IgD-negative memory B cell (primary cell): Measurements from ENCODE around the gene WDFY2. TPM values are rescaled to one million over a fixed set of nuclear protein-coding genes. Genes with fewer than 3 reads are reported as not detected.
A peak's percentile ranks its signal among the peaks of the same experiment; 100 is the strongest.
"Not testable (repeated sequence)": the region's sequence is repeated elsewhere in the genome, so short reads cannot be mapped to it uniquely, and the experiment has no call there.

Source experiments
- H3K27ac Mint-ChIP-seq, 3 donors: one replicate each; pipeline ENCODE4 v1.8.0; 2020 to 2022; ENCODE audit warnings: mild to moderate bottlenecking in 3 of 3, mixed read lengths in 3 of 3, moderate library complexity in 1 of 3
- H3K27me3 Mint-ChIP-seq: one replicate; pipeline ENCODE4 v1.8.0; 2021; ENCODE audit warnings: mixed read lengths
- H3K36me3 Mint-ChIP-seq: one replicate; pipeline ENCODE4 v1.8.0; 2020; ENCODE audit warnings: mild to moderate bottlenecking, mixed read lengths
- H3K4me1 Mint-ChIP-seq, 3 donors: one replicate each; pipeline ENCODE4 v1.8.0; 2020 to 2022; ENCODE audit warnings: mixed read lengths in 3 of 3, mild to moderate bottlenecking in 1 of 3
- H3K4me3 Mint-ChIP-seq, 4 donors: one replicate each; pipeline ENCODE4 v1.8.0; 2020 to 2022; ENCODE audit warnings: mild to moderate bottlenecking in 4 of 4, mixed read lengths in 4 of 4, moderate library complexity in 3 of 4
- H3K9me3 Mint-ChIP-seq, 3 donors: one replicate each; pipeline ENCODE4 v1.8.0; 2020 to 2021; ENCODE audit warnings: mixed read lengths in 3 of 3, mild to moderate bottlenecking in 1 of 3
- polyA plus RNA-seq: library from polyadenylated mRNA; unstranded; fragments of 300-500 nt; fragmentation: Illumina TruSeq; gene quantifications from one replicate; pipeline ENCODE4 v1.2.3, GENCODE V29; 2021

Gene WDFY2
- 6.0 TPM for polyA plus RNA-seq

GRCh38 chr13:51583875-51584730, at the start of gene WDFY2:
Gene WDFY2, plus strand, starts transcription at chr13:51584462. Its CDS starts 226 bp downstream, at chr13:51584688.
- Mint-ChIP-seq H3K9me3 (no peaks in the 10 kb centered on the region), H3K36me3 (no peaks in the 10 kb centered on the region)

GRCh38 chr13:51538591-51539179, 45.6 kb upstream of the WDFY2 start:
- Mint-ChIP-seq H3K9me3 (no peaks in the 10 kb centered on the region), H3K36me3 (no peaks in the 10 kb centered on the region), H3K27me3 (no peaks in the 10 kb centered on the region), H3K4me1 (peaks cover 8 to 11% (median 9%) of the 10 kb centered on the region in 3 donors), H3K27ac (no peak overlapping the region), H3K4me3 (no peak overlapping the region)

More at GRCh38 chr13:51583875-51584730, at the start of gene WDFY2:
- Mint-ChIP-seq H3K4me3 (peak within 1 kb of the TSS; percentile 92 to 99 (median 99)), H3K27me3 (no peaks in the 10 kb centered on the region), H3K4me1 (peaks cover 15 to 34% (median 22%) of the 10 kb centered on the region in 3 donors), H3K27ac (peak within 1 kb of the TSS; percentile 91 to 99 (median 99))

GRCh38 chr13:51539887-51540286, 44.4 kb upstream of the WDFY2 start:
- H3K36me3 Mint-ChIP-seq: no peaks in the 10 kb centered on the region
- peaks cover under 1 to 2% (median under 1%) of the 10 kb centered on the region in 3 donors for H3K4me1 Mint-ChIP-seq
- H3K4me3 Mint-ChIP-seq: no peak overlapping the region
- H3K9me3 Mint-ChIP-seq: no peaks in the 10 kb centered on the region
- H3K27me3 Mint-ChIP-seq: no peaks in the 10 kb centered on the region
- no peak overlapping the region for H3K27ac Mint-ChIP-seq

GRCh38 chr13:51541037-51541436, 43.2 kb upstream of the WDFY2 start:
- no peaks in the 10 kb centered on the region for H3K27me3 Mint-ChIP-seq
- H3K4me3 Mint-ChIP-seq: no peak overlapping the region
- H3K27ac Mint-ChIP-seq: no peak overlapping the region

GRCh38 chr13:51541809-51542258, 42.4 kb upstream of the WDFY2 start:
- H3K4me3 Mint-ChIP-seq: no peak overlapping the region
- no peaks in the 10 kb centered on the region for H3K9me3 Mint-ChIP-seq
- no peak overlapping the region for H3K27ac Mint-ChIP-seq
- H3K27me3 Mint-ChIP-seq: no peaks in the 10 kb centered on the region
- no peaks in the 10 kb centered on the region for H3K36me3 Mint-ChIP-seq
- H3K4me1 Mint-ChIP-seq: no peaks in the 10 kb centered on the region

More at GRCh38 chr13:51541037-51541436, 43.2 kb upstream of the WDFY2 start:
- Mint-ChIP-seq H3K9me3 (no peaks in the 10 kb centered on the region), H3K36me3 (no peaks in the 10 kb centered on the region), H3K4me1 (no peaks in the 10 kb centered on the region)

- no peaks in the 10 kb centered on the region for H3K27me3 Mint-ChIP-seq
- H3K27ac Mint-ChIP-seq: no peak overlapping the region
- H3K4me3 Mint-ChIP-seq: no peak overlapping the region
- no peaks in the 10 kb centered on the region for H3K9me3 Mint-ChIP-seq
- H3K36me3 Mint-ChIP-seq: no peaks in the 10 kb centered on the region
- no peaks in the 10 kb centered on the region for H3K4me1 Mint-ChIP-seq
Observed at GRCh38 chr13:51542346-51543242, 41.7 kb upstream of the WDFY2 start.

- not testable (repeated sequence) for H3K9me3 Mint-ChIP-seq, H3K27ac Mint-ChIP-seq, H3K4me1 Mint-ChIP-seq, H3K36me3 Mint-ChIP-seq, H3K4me3 Mint-ChIP-seq, H3K27me3 Mint-ChIP-seq
Observed at GRCh38 chr13:51545446-51545845, 38.8 kb upstream of the WDFY2 start.

GRCh38 chr13:51547425-51548176, 36.7 kb upstream of the WDFY2 start:
- Mint-ChIP-seq H3K36me3 (no peaks in the 10 kb centered on the region), H3K9me3 (no peaks in the 10 kb centered on the region), H3K4me3 (no peak overlapping the region), H3K27ac (no peak overlapping the region), H3K4me1 (peaks cover 0 to 12% (median 7%) of the 10 kb centered on the region in 3 donors), H3K27me3 (no peaks in the 10 kb centered on the region)

GRCh38 chr13:51549050-51549449, 35.2 kb upstream of the WDFY2 start:
- Mint-ChIP-seq H3K27me3 (no peaks in the 10 kb centered on the region), H3K36me3 (no peaks in the 10 kb centered on the region), H3K9me3 (no peaks in the 10 kb centered on the region), H3K4me1 (peaks cover 0 to 12% (median 7%) of the 10 kb centered on the region in 3 donors), H3K4me3 (no peak overlapping the region), H3K27ac (no peak overlapping the region)

GRCh38 chr13:51549593-51549992, 34.7 kb upstream of the WDFY2 start:
- peaks cover 0 to 12% (median 7%) of the 10 kb centered on the region in 3 donors for H3K4me1 Mint-ChIP-seq
- H3K9me3 Mint-ChIP-seq: no peaks in the 10 kb centered on the region
- H3K27me3 Mint-ChIP-seq: no peaks in the 10 kb centered on the region
- H3K4me3 Mint-ChIP-seq: no peak overlapping the region
- no peaks in the 10 kb centered on the region for H3K36me3 Mint-ChIP-seq
- H3K27ac Mint-ChIP-seq: no peak overlapping the region

GRCh38 chr13:51550151-51550550, 34.1 kb upstream of the WDFY2 start:
- H3K27me3 Mint-ChIP-seq: no peaks in the 10 kb centered on the region

GRCh38 chr13:51551416-51551815, 32.8 kb upstream of the WDFY2 start:
- Mint-ChIP-seq H3K27ac (peak overlapping the region in 1 of 3 donors; percentile 69), H3K4me1 (peaks cover 0 to 12% (median 7%) of the 10 kb centered on the region in 3 donors), H3K4me3 (no peak overlapping the region), H3K9me3 (peaks cover 0 to 7% (median 2%) of the 10 kb centered on the region in 3 donors), H3K27me3 (no peaks in the 10 kb centered on the region), H3K36me3 (peaks cover 2% of the 10 kb centered on the region)

More at GRCh38 chr13:51550151-51550550, 34.1 kb upstream of the WDFY2 start:
- H3K36me3 Mint-ChIP-seq: peaks cover under 1% of the 10 kb centered on the region
- no peak overlapping the region for H3K4me3 Mint-ChIP-seq
- H3K27ac Mint-ChIP-seq: no peak overlapping the region
- H3K4me1 Mint-ChIP-seq: peaks cover 0 to 12% (median 7%) of the 10 kb centered on the region in 3 donors
- peaks cover 0 to 2% (median under 1%) of the 10 kb centered on the region in 3 donors for H3K9me3 Mint-ChIP-seq

- Mint-ChIP-seq H3K4me3 (no peak overlapping the region), H3K27ac (no peak overlapping the region), H3K4me1 (peaks cover 0 to 12% (median 7%) of the 10 kb centered on the region in 3 donors), H3K9me3 (peaks cover 0 to 7% (median 2%) of the 10 kb centered on the region in 3 donors), H3K27me3 (no peaks in the 10 kb centered on the region), H3K36me3 (peaks cover 2% of the 10 kb centered on the region)
Observed at GRCh38 chr13:51552027-51552426, 32.2 kb upstream of the WDFY2 start.

- H3K36me3 Mint-ChIP-seq: peaks cover 2% of the 10 kb centered on the region
- no peak overlapping the region for H3K27ac Mint-ChIP-seq
- peaks cover 0 to 7% (median 2%) of the 10 kb centered on the region in 3 donors for H3K9me3 Mint-ChIP-seq
- H3K27me3 Mint-ChIP-seq: no peaks in the 10 kb centered on the region
- no peak overlapping the region for H3K4me3 Mint-ChIP-seq
- peaks cover 0 to 12% (median 8%) of the 10 kb centered on the region in 3 donors for H3K4me1 Mint-ChIP-seq
Observed at GRCh38 chr13:51553531-51553930, 30.7 kb upstream of the WDFY2 start.
